ENCODE measurements around the gene MROH9.

MROH9 gene

GRCh38 chr1:171109966-171110365, 174.6 kb downstream of the MROH9 start:
- Histone ChIP-seq H2AK5ac (ENCODE audit: low read length, severe bottlenecking) (no peak overlapping the region), H3K4ac (ENCODE audit: low read depth in 1 of 2, low read length in 2 of 2) (no peak overlapping the region), H2BK12ac (ENCODE audit: low read length in 2 of 2) (no peak overlapping the region), H2BK120ac (ENCODE audit: low read depth, low read length) (no peak overlapping the region), H3K79me1 (replicated peaks; ENCODE audit: low read length, poor library complexity, severe bottlenecking) (no peaks in the 10 kb centered on the region), H3K36me3 (ENCODE audit: control insufficient read depth in 1 of 2, insufficient read depth in 2 of 2, low read depth in 1 of 2, low read length in 2 of 2) (no peaks in the 10 kb centered on the region), H3K23ac (ENCODE audit: low read length in 2 of 2) (no peak overlapping the region), H3K27ac (ENCODE audit: low read length, poor library complexity, severe bottlenecking) (no peak overlapping the region), H2AFZ (ENCODE audit: low read depth, low read length) (no peak overlapping the region), H3K4me3 (ENCODE audit: insufficient read depth in 1 of 2, low read depth in 1 of 2, low read length in 2 of 2) (no peak overlapping the region), H3K27me3 (ENCODE audit: control insufficient read depth in 1 of 2, insufficient read depth in 1 of 2, low read length in 2 of 2) (peaks cover 0 to 3% of the 10 kb centered on the region in 2 experiments), H3K14ac (ENCODE audit: low read length in 2 of 2) (no peak overlapping the region), H4K91ac (ENCODE audit: low read length) (no peak overlapping the region), H2BK15ac (ENCODE audit: low read depth, poor library complexity, severe bottlenecking) (no peak overlapping the region), H3K9me3 (ENCODE audit: control insufficient read depth, low read length) (no peaks in the 10 kb centered on the region), H4K8ac (ENCODE audit: low read length) (no peak overlapping the region), H3K18ac (ENCODE audit: low read depth in 1 of 2, low read length in 2 of 2) (no peak overlapping the region), H3K4me2 (ENCODE audit: low read length, poor library complexity, severe bottlenecking) (no peak overlapping the region), H3K9ac (ENCODE audit: low read length) (no peak overlapping the region), H2BK5ac (ENCODE audit: low read depth, low read length, poor library complexity, severe bottlenecking) (no peak overlapping the region), H3K4me1 (ENCODE audit: control insufficient read depth, insufficient read depth, low read depth, low read length) (no peaks in the 10 kb centered on the region)
- no peak for DNase-seq
- WGBS, result 68% methylated on average over 4 of the region's 7 CpGs

GRCh38 chr1:171110621-171111326, 175.4 kb downstream of the MROH9 start:
- no peak overlapping the region for H3K23ac ChIP-seq (ENCODE audit: low read length in 2 of 2)
- H2BK15ac ChIP-seq (ENCODE audit: low read depth, poor library complexity, severe bottlenecking), result no peak overlapping the region
- peak overlapping the region in 1 of 2 experiments; percentile 31 for H3K4me3 ChIP-seq (ENCODE audit: insufficient read depth in 1 of 2, low read depth in 1 of 2, low read length in 2 of 2)
- no peak overlapping the region for H2AFZ ChIP-seq (ENCODE audit: low read depth, low read length)
- no peak overlapping the region for H4K8ac ChIP-seq (ENCODE audit: low read length)
- H3K27ac ChIP-seq (ENCODE audit: low read length, poor library complexity, severe bottlenecking), result no peak overlapping the region
- H3K18ac ChIP-seq (ENCODE audit: low read depth in 1 of 2, low read length in 2 of 2), result no peak overlapping the region
- no peak overlapping the region for H2BK120ac ChIP-seq (ENCODE audit: low read depth, low read length)
- H3K9ac ChIP-seq (ENCODE audit: low read length), result no peak overlapping the region
- no peak overlapping the region for H3K4me2 ChIP-seq (ENCODE audit: low read length, poor library complexity, severe bottlenecking)
- no peak overlapping the region for H3K14ac ChIP-seq (ENCODE audit: low read length in 2 of 2)
- H2BK12ac ChIP-seq (ENCODE audit: low read length in 2 of 2), result no peak overlapping the region
- H4K91ac ChIP-seq (ENCODE audit: low read length), result no peak overlapping the region
- no peaks in the 10 kb centered on the region for H3K79me1 ChIP-seq (replicated peaks; ENCODE audit: low read length, poor library complexity, severe bottlenecking)
- no peaks in the 10 kb centered on the region for H3K9me3 ChIP-seq (ENCODE audit: control insufficient read depth, low read length)
- no peak for DNase-seq
- H2BK5ac ChIP-seq (ENCODE audit: low read depth, low read length, poor library complexity, severe bottlenecking), result no peak overlapping the region
- H3K36me3 ChIP-seq (ENCODE audit: control insufficient read depth in 1 of 2, insufficient read depth in 2 of 2, low read depth in 1 of 2, low read length in 2 of 2), result no peaks in the 10 kb centered on the region
- H3K27me3 ChIP-seq (ENCODE audit: control insufficient read depth in 1 of 2, insufficient read depth in 1 of 2, low read length in 2 of 2), result peaks cover 0 to 3% of the 10 kb centered on the region in 2 experiments
- 82% methylated on average over 4 of the region's 7 CpGs for WGBS
- H3K4me1 ChIP-seq (ENCODE audit: control insufficient read depth, insufficient read depth, low read depth, low read length), result no peaks in the 10 kb centered on the region
- no peak overlapping the region for H3K4ac ChIP-seq (ENCODE audit: low read depth in 1 of 2, low read length in 2 of 2)
- H2AK5ac ChIP-seq (ENCODE audit: low read length, severe bottlenecking), result no peak overlapping the region

GRCh38 chr1:171112119-171112518, 176.8 kb downstream of the MROH9 start:
- Histone ChIP-seq H3K27me3 (ENCODE audit: control insufficient read depth in 1 of 2, insufficient read depth in 1 of 2, low read length in 2 of 2) (peaks cover 0 to 3% of the 10 kb centered on the region in 2 experiments), H2BK15ac (ENCODE audit: low read depth, poor library complexity, severe bottlenecking) (no peak overlapping the region), H3K9me3 (ENCODE audit: control insufficient read depth, low read length) (no peaks in the 10 kb centered on the region), H2AFZ (ENCODE audit: low read depth, low read length) (no peak overlapping the region), H3K27ac (ENCODE audit: low read length, poor library complexity, severe bottlenecking) (no peak overlapping the region), H3K4me2 (ENCODE audit: low read length, poor library complexity, severe bottlenecking) (no peak overlapping the region), H3K18ac (ENCODE audit: low read depth in 1 of 2, low read length in 2 of 2) (no peak overlapping the region), H4K8ac (ENCODE audit: low read length) (no peak overlapping the region), H3K4me3 (ENCODE audit: insufficient read depth in 1 of 2, low read depth in 1 of 2, low read length in 2 of 2) (no peak overlapping the region), H3K36me3 (ENCODE audit: control insufficient read depth in 1 of 2, insufficient read depth in 2 of 2, low read depth in 1 of 2, low read length in 2 of 2) (no peaks in the 10 kb centered on the region), H3K79me1 (replicated peaks; ENCODE audit: low read length, poor library complexity, severe bottlenecking) (no peaks in the 10 kb centered on the region), H3K9ac (ENCODE audit: low read length) (no peak overlapping the region), H4K91ac (ENCODE audit: low read length) (no peak overlapping the region), H3K23ac (ENCODE audit: low read length in 2 of 2) (no peak overlapping the region), H3K4ac (ENCODE audit: low read depth in 1 of 2, low read length in 2 of 2) (no peak overlapping the region), H2BK5ac (ENCODE audit: low read depth, low read length, poor library complexity, severe bottlenecking) (no peak overlapping the region), H3K4me1 (ENCODE audit: control insufficient read depth, insufficient read depth, low read depth, low read length) (no peaks in the 10 kb centered on the region), H2BK120ac (ENCODE audit: low read depth, low read length) (no peak overlapping the region), H3K14ac (ENCODE audit: low read length in 2 of 2) (no peak overlapping the region), H2AK5ac (ENCODE audit: low read length, severe bottlenecking) (no peak overlapping the region), H2BK12ac (ENCODE audit: low read length in 2 of 2) (no peak overlapping the region)
- DNase-seq, result no peak
- 72% methylated on average over 3 of the region's 3 CpGs for WGBS

GRCh38 chr1:171113382-171113781, 178.0 kb downstream of the MROH9 start:
- Histone ChIP-seq H3K4me2 (ENCODE audit: low read length, poor library complexity, severe bottlenecking) (no peak overlapping the region), H3K23ac (ENCODE audit: low read length in 2 of 2) (no peak overlapping the region), H4K8ac (ENCODE audit: low read length) (no peak overlapping the region), H3K9ac (ENCODE audit: low read length) (no peak overlapping the region), H3K4me3 (ENCODE audit: insufficient read depth in 1 of 2, low read depth in 1 of 2, low read length in 2 of 2) (no peak overlapping the region), H2BK120ac (ENCODE audit: low read depth, low read length) (no peak overlapping the region), H3K9me3 (ENCODE audit: control insufficient read depth, low read length) (no peaks in the 10 kb centered on the region), H3K14ac (ENCODE audit: low read length in 2 of 2) (no peak overlapping the region), H3K4ac (ENCODE audit: low read depth in 1 of 2, low read length in 2 of 2) (no peak overlapping the region), H2BK5ac (ENCODE audit: low read depth, low read length, poor library complexity, severe bottlenecking) (no peak overlapping the region), H2BK12ac (ENCODE audit: low read length in 2 of 2) (no peak overlapping the region), H2BK15ac (ENCODE audit: low read depth, poor library complexity, severe bottlenecking) (no peak overlapping the region), H3K36me3 (ENCODE audit: control insufficient read depth in 1 of 2, insufficient read depth in 2 of 2, low read depth in 1 of 2, low read length in 2 of 2) (no peaks in the 10 kb centered on the region), H4K91ac (ENCODE audit: low read length) (no peak overlapping the region), H2AK5ac (ENCODE audit: low read length, severe bottlenecking) (no peak overlapping the region), H3K4me1 (ENCODE audit: control insufficient read depth, insufficient read depth, low read depth, low read length) (no peaks in the 10 kb centered on the region), H3K27me3 (ENCODE audit: control insufficient read depth in 1 of 2, insufficient read depth in 1 of 2, low read length in 2 of 2) (peaks cover 0 to 3% of the 10 kb centered on the region in 2 experiments), H3K18ac (ENCODE audit: low read depth in 1 of 2, low read length in 2 of 2) (no peak overlapping the region), H2AFZ (ENCODE audit: low read depth, low read length) (no peak overlapping the region), H3K27ac (ENCODE audit: low read length, poor library complexity, severe bottlenecking) (no peak overlapping the region), H3K79me1 (replicated peaks; ENCODE audit: low read length, poor library complexity, severe bottlenecking) (no peaks in the 10 kb centered on the region)
- DNase-seq, result no peak
- 73% methylated on average over 3 of the region's 3 CpGs for WGBS
